GM19395 (cell line): ENCODE measurements around the gene TET2.

ENCODE experiments used
- ATAC-seq: cut with Tn5 transposase; IDR thresholded peaks from one replicate; pipeline ENCODE4 v1.9.1; 2021; ENCODE audit warnings: mild to moderate bottlenecking, moderate library complexity; ENCODE audit not compliant: unreplicated experiment

TET2 gene

GRCh38 chr4:105140684-105141490 lies 5.8 kb upstream of the TET2 start:
- ATAC-seq = no peak

DNA sequence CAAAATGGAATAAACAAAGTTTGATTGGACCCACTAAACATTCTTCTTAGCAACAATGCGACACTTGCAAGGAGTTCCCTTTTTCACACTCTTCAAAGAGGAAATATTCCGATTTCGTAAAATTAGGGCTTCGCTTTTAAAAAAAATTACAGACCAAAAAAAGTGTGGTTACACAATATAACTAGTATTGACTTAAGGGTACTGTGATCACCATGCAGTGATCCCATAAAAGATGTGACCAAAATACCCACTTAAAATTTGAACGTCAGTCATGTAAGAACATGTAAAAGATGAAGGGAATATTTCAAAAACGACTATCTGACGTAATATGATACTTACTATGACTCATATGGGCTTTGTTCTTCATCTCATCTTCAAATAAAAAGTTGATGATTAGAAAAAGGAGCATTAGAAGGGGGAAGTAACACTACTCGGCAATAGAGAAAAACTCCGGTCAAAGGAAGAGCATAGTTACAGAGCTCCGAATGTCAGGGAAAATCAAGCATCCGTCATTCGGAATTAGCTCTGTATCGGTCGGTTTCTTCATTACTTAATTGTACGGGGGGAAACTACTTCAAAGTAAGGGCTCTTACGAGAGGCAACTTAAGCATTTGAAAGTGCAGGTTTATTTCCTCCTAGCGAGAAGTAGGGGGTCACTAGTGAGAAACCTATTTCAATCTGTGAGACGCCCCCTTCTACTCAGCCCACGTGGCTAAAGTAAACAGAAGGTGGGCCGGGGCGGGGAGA lies 1.3 kb upstream of the TET2 start:
- peak; percentile 1 for ATAC-seq

GRCh38 chr4:105145903-105146275 lies 787 bp upstream of the TET2 start:
- peak; percentile 30 for ATAC-seq

GRCh38 chr4:105147016-105147552 lies 408 bp downstream of the TET2 start:
- ATAC-seq = peak; percentile 16

- no peak for ATAC-seq
Observed at GRCh38 chr4:105147553-105148161, 981 bp downstream of the TET2 start.

DNA sequence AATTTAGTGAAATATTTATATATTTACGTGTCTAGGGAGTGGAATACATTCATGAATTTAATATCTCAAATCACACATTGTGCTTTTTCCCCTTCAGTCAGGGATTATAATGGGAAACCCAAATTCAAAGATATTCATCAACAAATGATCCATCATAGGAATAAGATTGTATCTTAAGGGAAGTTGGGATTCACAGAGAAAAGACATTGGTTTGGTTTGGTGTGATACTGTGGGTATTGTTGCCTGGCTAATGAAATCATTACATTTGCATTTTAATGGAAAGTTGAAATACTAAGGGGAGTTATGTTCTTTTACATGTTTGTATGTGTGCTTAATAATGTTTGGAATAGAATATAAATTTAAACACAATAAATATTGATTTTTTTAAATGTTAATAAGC lies 1.7 kb downstream of the TET2 start:
- no peak for ATAC-seq

- no peak for ATAC-seq
Observed at GRCh38 chr4:105148776-105149175, 2.1 kb downstream of the TET2 start.

DNA sequence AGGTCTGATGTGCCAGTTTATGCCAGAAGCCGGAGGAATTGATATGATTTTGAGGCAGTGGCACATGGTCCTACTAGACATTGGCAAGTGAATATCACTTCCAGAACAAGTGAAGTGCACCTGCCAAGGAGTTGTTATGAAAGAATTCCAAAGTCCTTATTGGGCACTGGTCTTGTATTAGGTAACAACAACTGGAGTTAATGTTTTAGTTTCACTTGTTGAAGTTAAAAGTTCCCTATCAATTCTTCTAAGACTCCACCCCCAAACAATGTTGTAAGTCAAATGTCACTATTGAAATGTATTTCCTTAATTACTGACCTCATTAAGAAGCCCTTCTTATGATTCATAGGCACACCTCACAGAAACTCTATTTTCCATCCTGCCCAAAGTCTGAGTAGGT lies 3.1 kb downstream of the TET2 start:
- no peak for ATAC-seq

- ATAC-seq = no peak
Observed at GRCh38 chr4:105150503-105150902, 3.8 kb downstream of the TET2 start.

- ATAC-seq = no peak
Observed at GRCh38 chr4:105153749-105154148, 7.1 kb downstream of the TET2 start.

GRCh38 chr4:105154576-105154975 lies 7.9 kb downstream of the TET2 start:
- no peak for ATAC-seq

DNA sequence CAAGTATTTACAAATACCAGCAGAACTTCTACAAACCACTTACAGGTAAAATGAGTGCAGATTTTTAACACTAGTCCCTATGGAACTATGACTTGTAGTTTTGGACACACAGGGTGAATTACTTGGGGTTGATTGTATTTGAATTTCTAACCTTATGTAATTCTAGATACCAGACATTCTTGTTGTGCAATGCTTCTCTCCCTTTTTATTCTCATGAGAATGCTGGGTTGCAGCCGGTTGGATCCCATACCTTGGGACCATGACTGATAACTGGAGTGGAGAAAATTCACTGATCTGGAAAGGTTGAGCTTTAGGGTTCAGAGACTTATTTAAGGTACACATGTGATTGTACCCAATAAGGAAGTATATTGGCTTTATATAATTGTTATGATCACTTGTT lies 8.8 kb downstream of the TET2 start:
- ATAC-seq = no peak

- no peak for ATAC-seq
Observed at GRCh38 chr4:105158837-105159236, 12.2 kb downstream of the TET2 start.

DNA sequence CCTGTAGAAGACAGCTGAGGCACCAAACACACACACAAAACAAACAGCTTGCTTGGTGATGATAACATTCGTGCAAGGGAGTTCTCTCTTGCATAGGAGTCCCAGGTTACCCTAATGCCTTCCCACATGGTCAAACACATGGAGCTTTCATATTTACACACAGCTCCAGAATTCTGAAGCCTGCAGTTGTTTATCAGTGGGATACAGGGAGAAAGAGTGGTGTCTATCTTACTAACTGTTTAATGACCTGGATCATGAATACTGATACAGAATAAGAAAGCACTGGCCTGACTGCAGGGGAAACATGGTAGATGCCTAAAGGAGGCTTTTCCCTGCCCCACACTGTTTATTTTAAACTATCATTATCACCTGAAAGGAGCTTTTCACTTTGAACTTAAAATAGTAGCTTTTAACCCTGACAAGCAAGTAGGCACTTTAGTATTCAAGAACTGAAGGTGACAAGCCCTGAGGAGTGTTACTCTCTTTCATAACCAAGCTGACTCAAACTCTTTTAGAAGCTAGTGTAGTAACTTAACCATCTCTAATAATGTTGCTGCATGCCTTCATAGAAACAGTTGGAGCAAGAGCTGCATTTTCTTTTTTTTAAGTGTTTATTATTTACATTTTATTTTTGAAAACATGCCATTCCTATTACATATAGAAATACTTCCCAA lies 15.6 kb downstream of the TET2 start:
- no peak for ATAC-seq

- no peak for ATAC-seq
Observed at GRCh38 chr4:105164548-105164947, 17.9 kb downstream of the TET2 start.

- no peak for ATAC-seq
Observed at GRCh38 chr4:105166066-105166465, 19.4 kb downstream of the TET2 start.

DNA sequence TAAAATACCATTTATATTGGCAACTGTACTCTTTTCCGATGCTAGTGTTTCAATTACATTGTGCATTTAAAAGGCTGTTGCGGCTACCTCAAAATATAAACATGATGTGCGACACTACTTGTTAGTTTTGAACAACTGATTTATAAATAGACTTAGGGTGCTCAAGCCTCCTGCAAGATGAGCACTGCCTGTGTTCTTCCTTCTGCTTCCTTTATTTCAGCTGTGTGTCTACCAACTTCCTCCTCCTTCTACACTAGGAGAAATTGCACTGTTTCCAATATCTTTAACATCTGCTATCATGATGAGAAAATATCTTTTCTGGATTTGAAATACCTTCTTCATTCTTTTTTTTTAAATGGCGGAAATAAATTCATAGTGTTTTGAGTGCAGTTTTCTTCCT lies 24.0 kb downstream of the TET2 start:
- ATAC-seq = no peak

- ATAC-seq = no peak
Observed at GRCh38 chr4:105171912-105172311, 25.2 kb downstream of the TET2 start.

DNA sequence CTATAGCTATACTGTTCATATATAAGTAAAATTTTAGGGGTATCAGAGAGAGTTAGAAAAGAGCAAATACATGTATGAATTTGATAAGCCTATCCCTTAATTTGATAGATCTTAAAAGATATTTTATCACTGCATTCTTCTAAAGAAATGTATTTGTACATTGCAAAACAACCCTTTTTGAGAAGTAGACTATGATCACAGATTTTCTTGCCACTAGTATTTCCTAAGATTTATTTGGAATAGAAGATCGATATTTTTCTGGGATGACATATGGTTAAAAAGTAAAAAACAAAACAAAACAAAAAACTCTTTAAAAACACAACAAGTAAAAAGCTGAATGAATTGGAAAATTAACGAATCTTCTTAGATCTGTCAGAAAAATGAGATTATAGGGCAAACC lies 27.4 kb downstream of the TET2 start:
- ATAC-seq = no peak

DNA sequence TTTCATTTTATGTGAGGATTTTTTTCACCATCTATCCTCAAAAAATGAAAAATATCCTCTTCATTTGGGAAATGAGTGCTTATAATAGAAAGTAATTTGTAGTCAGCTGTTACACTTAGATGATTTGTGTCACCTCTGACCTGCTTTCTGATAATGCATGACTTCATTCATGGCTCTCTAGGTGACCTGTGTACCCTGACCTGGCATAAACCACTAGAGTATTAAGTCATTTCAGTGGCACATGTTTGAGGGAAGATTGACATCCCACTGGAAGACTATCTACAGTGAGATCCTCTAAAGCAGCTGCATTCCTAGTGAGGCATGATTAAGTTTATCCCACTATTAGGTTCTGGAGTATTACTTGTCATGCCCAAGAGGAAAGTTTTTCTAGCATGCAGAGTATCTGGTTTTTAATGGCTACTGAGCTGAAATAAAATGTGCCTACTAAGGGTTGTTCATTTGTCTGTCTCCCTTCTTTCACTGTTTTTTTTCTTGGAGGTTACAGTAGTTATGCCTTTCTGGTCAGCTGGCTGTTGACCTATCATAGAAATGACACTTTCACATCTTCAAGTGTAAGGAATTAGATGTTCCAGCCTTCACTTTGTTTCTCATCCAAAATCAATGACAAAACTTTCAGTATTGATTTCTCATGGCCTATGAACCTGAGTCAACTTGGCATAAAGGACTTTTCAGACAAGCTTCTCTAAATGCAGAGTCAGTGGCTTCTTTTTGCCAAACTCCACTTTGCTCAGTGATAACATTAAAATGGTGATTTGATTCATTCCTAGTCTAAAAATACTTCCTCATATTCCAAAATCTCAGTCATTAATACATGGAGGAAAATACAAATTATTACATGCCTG lies 33.1 kb downstream of the TET2 start:
- ATAC-seq = no peak
